ENCODE data around the gene BCOR. TPM values are rescaled to one million over a fixed set of nuclear protein-coding genes. Genes with fewer than 3 reads are reported as not detected.

Gene BCOR
- total RNA-seq, 1 experiment from 2014 or later = 36.6 TPM

- no peak for DNase-seq (ENCODE audit: low read depth)
Measured at GRCh38 chrX:40065296-40066046, 32.3 kb downstream of the BCOR start.

GRCh38 chrX:40064055-40064597 is 33.6 kb downstream of the BCOR start:
- DNase-seq (ENCODE audit: low read depth) = no peak

- no peak for DNase-seq (ENCODE audit: low read depth)
Measured at GRCh38 chrX:40063555-40063954, 34.2 kb downstream of the BCOR start.

GRCh38 chrX:40062525-40063155 is 35.1 kb downstream of the BCOR start:
- DNase-seq (ENCODE audit: low read depth) = no peak

GRCh38 chrX:40061871-40062524 is 35.8 kb downstream of the BCOR start:
- no peak for DNase-seq (ENCODE audit: low read depth)

GRCh38 chrX:40061005-40061404 is 36.8 kb downstream of the BCOR start:
- DNase-seq (ENCODE audit: low read depth) = no peak

- no peak for DNase-seq (ENCODE audit: low read depth)
Measured at GRCh38 chrX:40060356-40060845, 37.4 kb downstream of the BCOR start.

- DNase-seq (ENCODE audit: low read depth) = no peak
Measured at GRCh38 chrX:40058719-40059118, 39.0 kb downstream of the BCOR start.

- DNase-seq (ENCODE audit: low read depth) = no peak
Measured at GRCh38 chrX:40057405-40057804, 40.4 kb downstream of the BCOR start.

GRCh38 chrX:40056420-40056819 is 41.3 kb downstream of the BCOR start:
- no peak for DNase-seq (ENCODE audit: low read depth)

- no peak for DNase-seq (ENCODE audit: low read depth)
Measured at GRCh38 chrX:40055495-40055894, 42.3 kb downstream of the BCOR start.

- DNase-seq (ENCODE audit: low read depth) = no peak
Measured at GRCh38 chrX:40054793-40055192, 43.0 kb downstream of the BCOR start.

- no peak for DNase-seq (ENCODE audit: low read depth)
Measured at GRCh38 chrX:40050532-40050931, 47.2 kb downstream of the BCOR start.

GRCh38 chrX:40049084-40049641 is 48.6 kb downstream of the BCOR start:
- DNase-seq (ENCODE audit: low read depth) = no peak

GRCh38 chrX:40047485-40047884 is 50.3 kb downstream of the BCOR start:
- no peak for DNase-seq (ENCODE audit: low read depth)

GRCh38 chrX:40043895-40044294 is 53.9 kb downstream of the BCOR start:
- DNase-seq (ENCODE audit: low read depth) = no peak

GRCh38 chrX:40041915-40042314 is 55.8 kb downstream of the BCOR start:
- DNase-seq (ENCODE audit: low read depth) = no peak

GRCh38 chrX:40040686-40041461 is 56.9 kb downstream of the BCOR start:
- no peak for DNase-seq (ENCODE audit: low read depth)

- DNase-seq (ENCODE audit: low read depth) = no peak
Measured at GRCh38 chrX:40039887-40040286, 57.9 kb downstream of the BCOR start.

GRCh38 chrX:40037367-40037766 is 60.4 kb downstream of the BCOR start:
- DNase-seq (ENCODE audit: low read depth) = no peak

- no peak for DNase-seq (ENCODE audit: low read depth)
Measured at GRCh38 chrX:40035726-40036125, 62.0 kb downstream of the BCOR start.
